PFSK-1 (cell line): ENCODE measurements around the gene LCNL1.

Experiments
- FOXP2 ChIP-seq: optimal IDR thresholded peaks from 2 replicates; pipeline ENCODE3; 2011; ENCODE audit warnings: borderline replicate concordance, control low read depth, inconsistent platforms; ENCODE audit not compliant: insufficient read depth; ENCODE audit errors: extremely low read length, extremely low read depth
- POLR2AphosphoS5 ChIP-seq: IDR thresholded peaks from 2 replicates; pipeline ENCODE4 v1.6.1; 2012; ENCODE audit warnings: low read depth, mild to moderate bottlenecking, control low read depth, low read length, moderate library complexity
- REST ChIP-seq, 2 experiments: IDR thresholded peaks; 2 replicates each; pipeline versions ENCODE4 v1.6.1 to v1.8.0; 2011 to 2012; ENCODE audit warnings: low read depth in 2 of 2, low read length in 2 of 2, control low read depth in 1 of 2, inconsistent platforms in 1 of 2, mild to moderate bottlenecking in 1 of 2, moderate library complexity in 1 of 2; ENCODE audit not compliant: insufficient read depth in 1 of 2
- SIN3A ChIP-seq: IDR thresholded peaks from 2 replicates; pipeline ENCODE4 v1.6.1; 2012; ENCODE audit warnings: mild to moderate bottlenecking, low read length, moderate library complexity, borderline replicate concordance; ENCODE audit not compliant: insufficient read depth
- TAF1 ChIP-seq: IDR thresholded peaks from 2 replicates; pipeline ENCODE4 v1.6.1; 2012; ENCODE audit warnings: low read length, control low read depth, borderline replicate concordance; ENCODE audit not compliant: insufficient read depth

The LCNL1 gene

DNA sequence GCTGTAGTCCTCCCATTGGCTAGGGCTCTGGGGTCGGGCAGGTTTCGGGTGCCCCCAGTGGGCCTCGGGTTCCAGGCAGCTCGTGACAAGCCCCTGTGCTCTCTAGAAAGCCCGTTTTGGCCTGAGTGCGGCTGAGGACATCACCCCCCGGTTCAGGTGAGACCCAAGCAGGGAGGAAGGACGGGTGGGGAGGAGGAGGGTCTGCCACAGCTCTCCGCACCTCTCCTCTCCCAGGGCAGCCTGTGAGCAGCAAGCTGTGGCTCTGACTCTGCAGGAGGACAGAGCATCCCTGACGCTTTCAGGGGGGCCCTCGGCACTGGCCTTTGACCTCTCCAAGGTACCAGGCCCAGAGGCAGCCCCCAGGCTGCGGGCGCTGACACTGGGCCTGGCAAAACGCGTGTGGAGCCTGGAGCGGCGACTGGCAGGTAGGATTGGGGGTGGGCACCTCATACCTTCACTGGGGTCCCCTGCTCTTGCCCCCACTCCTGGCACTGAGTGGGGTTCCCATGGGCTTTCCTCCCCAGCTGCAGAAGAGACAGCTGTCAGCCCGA is 10.1 kb downstream of the LCNL1 start:
- TF ChIP-seq REST (IDR thresholded peaks at IDR 0.05; ENCODE audit: insufficient read depth in 1 of 2, low read depth in 2 of 2, low read length in 2 of 2) = no peak
- TF ChIP-seq FOXP2 = no peak
- no peak for TF ChIP-seq POLR2AphosphoS5
- no peak for TF ChIP-seq SIN3A

- TF ChIP-seq SIN3A = no peak
- no peak for TF ChIP-seq FOXP2
- TF ChIP-seq POLR2AphosphoS5 = no peak
- no peak for TF ChIP-seq TAF1
- no peak for TF ChIP-seq REST (IDR thresholded peaks at IDR 0.05; ENCODE audit: insufficient read depth in 1 of 2, low read depth in 2 of 2, low read length in 2 of 2)
Observed at GRCh38 chr9:136994180-136994887, 11.5 kb downstream of the LCNL1 start.

DNA sequence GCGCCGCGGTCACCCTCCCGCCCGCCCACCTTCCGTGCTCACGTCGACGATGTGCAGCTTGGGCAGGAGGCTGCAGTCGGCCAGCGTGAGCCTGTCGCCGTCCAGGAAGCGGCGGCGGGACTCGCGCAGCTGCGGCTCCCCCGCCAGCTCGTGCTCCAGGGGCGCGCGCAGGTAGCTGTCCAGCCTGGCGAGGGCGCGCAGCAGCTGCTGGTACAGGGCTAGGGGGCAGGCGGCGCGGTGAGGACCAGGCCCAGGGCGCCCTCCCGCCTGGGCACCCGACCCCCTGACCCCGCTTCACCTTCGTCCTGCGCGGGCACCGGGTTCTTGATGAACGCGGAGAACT is 12.1 kb downstream of the LCNL1 start:
- no peak for TF ChIP-seq TAF1
- TF ChIP-seq REST (IDR thresholded peaks at IDR 0.05; ENCODE audit: insufficient read depth in 1 of 2, low read depth in 2 of 2, low read length in 2 of 2) = no peak
- TF ChIP-seq POLR2AphosphoS5 = no peak
- no peak for TF ChIP-seq FOXP2
- no peak for TF ChIP-seq SIN3A

DNA sequence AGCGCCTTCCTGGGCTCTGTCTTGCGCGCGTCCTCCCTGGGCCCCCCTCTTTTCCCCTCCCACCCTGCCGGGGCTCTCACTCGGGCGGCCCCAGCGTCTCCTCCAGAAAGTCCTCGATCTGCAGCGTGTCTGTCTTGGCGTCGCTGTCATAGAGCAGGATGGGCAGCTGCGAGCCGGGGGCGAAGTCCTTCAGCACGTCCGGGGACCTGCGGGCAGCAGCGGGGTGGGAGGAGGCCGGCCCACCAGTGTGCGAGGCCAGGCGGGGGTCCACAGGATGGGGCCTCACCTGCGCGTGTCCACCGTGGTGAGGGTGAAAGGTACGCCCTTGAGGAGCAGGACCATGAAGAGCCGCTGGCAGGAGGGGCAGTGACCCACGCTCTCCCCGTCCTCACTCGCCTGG is 12.6 kb downstream of the LCNL1 start:
- TF ChIP-seq SIN3A (no peak), POLR2AphosphoS5 (no peak), REST (IDR thresholded peaks at IDR 0.05; ENCODE audit: insufficient read depth in 1 of 2, low read depth in 2 of 2, low read length in 2 of 2) (no peak), TAF1 (no peak), FOXP2 (no peak)
